Endometrial microvascular endothelial cells (primary cell): ENCODE results near the gene RASA2. TPM values are rescaled to one million over a fixed set of nuclear protein-coding genes. Genes with fewer than 3 reads are reported as not detected.

ENCODE experiments used
- in situ Hi-C: cut with HindIII; loops from 2 replicates; pipeline ENCODE4 v1.10.0; 2017; ENCODE audit warnings: low sequenced_read_pairs, low pct_unique_long_range_greater_than_20kb; ENCODE audit errors: inconsistent ontology term
- total RNA-seq: library from RNA; depleted of rRNA; stranded (reverse); fragments of >200 nt; gene quantifications from one replicate; pipeline ENCODE4 v1.2.3, GENCODE V29; 2015; ENCODE audit errors: inconsistent ontology term

RASA2 gene
- total RNA-seq, 1 donor from 2014 or later: 12.7 TPM

GRCh38 chr3:141550926-141551665 lies 64.3 kb downstream of the RASA2 start:
- in situ Hi-C loops: no loop called here

- in situ Hi-C loops: no loop called here
Observed at GRCh38 chr3:141552440-141552991, 65.7 kb downstream of the RASA2 start.

- in situ Hi-C loops: no loop called here
Observed at GRCh38 chr3:141553055-141553454, 66.2 kb downstream of the RASA2 start.

- in situ Hi-C loops: no loop called here
Observed at GRCh38 chr3:141556034-141556433, 69.2 kb downstream of the RASA2 start.

- in situ Hi-C loops: no loop called here
Observed at GRCh38 chr3:141557961-141558706, 71.3 kb downstream of the RASA2 start.

GRCh38 chr3:141561426-141562034 lies 74.7 kb downstream of the RASA2 start:
- in situ Hi-C loops: no loop called here

GRCh38 chr3:141564241-141564640 lies 77.4 kb downstream of the RASA2 start:
- in situ Hi-C loops: no loop called here

- in situ Hi-C loops: no loop called here
Observed at GRCh38 chr3:141570068-141570467, 83.2 kb downstream of the RASA2 start.

- in situ Hi-C loops: no loop called here
Observed at GRCh38 chr3:141575879-141576743, 89.3 kb downstream of the RASA2 start.

GRCh38 chr3:141576744-141577052 lies 89.9 kb downstream of the RASA2 start:
- in situ Hi-C loops: no loop called here

GRCh38 chr3:141578202-141578973 lies 91.6 kb downstream of the RASA2 start:
- in situ Hi-C loops: no loop called here

- in situ Hi-C loops: no loop called here
Observed at GRCh38 chr3:141594357-141594756, 107.5 kb downstream of the RASA2 start.

GRCh38 chr3:141597931-141598330 lies 111.1 kb downstream of the RASA2 start:
- in situ Hi-C loops: no loop called here

- in situ Hi-C loops: no loop called here
Observed at GRCh38 chr3:141600331-141600730, 113.5 kb downstream of the RASA2 start.

GRCh38 chr3:141602706-141603105 lies 115.9 kb downstream of the RASA2 start:
- in situ Hi-C loops: no loop called here

GRCh38 chr3:141603473-141604035 lies 116.7 kb downstream of the RASA2 start:
- in situ Hi-C loops: no loop called here

GRCh38 chr3:141605883-141606282 lies 119.1 kb downstream of the RASA2 start:
- in situ Hi-C loops: no loop called here

GRCh38 chr3:141608438-141608837 lies 121.6 kb downstream of the RASA2 start:
- in situ Hi-C loops: no loop called here
